AG04450 (cell line): ENCODE results near the gene PXK. TPM values are rescaled to one million over a fixed set of nuclear protein-coding genes. Genes with fewer than 3 reads are reported as not detected.

Experiments used
- CTCF ChIA-PET: fragments of 300-600, 350-600 bp; formaldehyde crosslinking; extraction: SDS; loops from one replicate; lab custom pipeline; 2022; ENCODE audit warnings: antibody characterized with exemption, inconsistent platforms; lab: Charles Lee
- POLR2A ChIA-PET: fragments of 350-600 bp; formaldehyde crosslinking; extraction: SDS; loops from one replicate; lab custom pipeline; 2021; ENCODE audit warnings: antibody characterized with exemption, inconsistent platforms; lab: Yijun Ruan, JAX
- DNase-seq: peaks from one replicate; pipeline ENCODE4 v3.0.0-alpha.2; 2011; ENCODE audit warnings: low read depth, low spot score
- H3K27ac ChIP-seq: one replicate; pipeline ENCODE4 v1.5.1; 2012; ENCODE audit warnings: low read depth, low read length, control low read depth
- H3K27me3 ChIP-seq: one replicate; pipeline ENCODE4 v1.6.0; 2012; ENCODE audit warnings: low read length; ENCODE audit not compliant: control insufficient read depth, insufficient read depth
- H3K4me3 ChIP-seq: 2 replicates; pipeline ENCODE4 v1.5.1; 2011; ENCODE audit warnings: mild to moderate bottlenecking, low read depth, low read length, control low read depth
- H3K9me3 ChIP-seq: 2 replicates; pipeline ENCODE4 v1.5.1; 2012; ENCODE audit warnings: low read length; ENCODE audit not compliant: control insufficient read depth, insufficient read depth
- polyA plus RNA-seq: library from polyadenylated mRNA; depleted of rRNA; stranded (reverse); fragments of >200 nt; gene quantifications from 2 replicates; pipeline ENCODE4 v1.2.3, GENCODE V29; 2011
- TF ChIP-seq, protein P1 (sequence below): IDR thresholded peaks from 2 replicates; pipeline ENCODE4 v1.5.1; 2011; ENCODE audit warnings: low read depth, low read length, control low read depth, inconsistent platforms

The PXK gene
- polyA plus RNA-seq, 1 experiment, result 70.3 TPM

DNA sequence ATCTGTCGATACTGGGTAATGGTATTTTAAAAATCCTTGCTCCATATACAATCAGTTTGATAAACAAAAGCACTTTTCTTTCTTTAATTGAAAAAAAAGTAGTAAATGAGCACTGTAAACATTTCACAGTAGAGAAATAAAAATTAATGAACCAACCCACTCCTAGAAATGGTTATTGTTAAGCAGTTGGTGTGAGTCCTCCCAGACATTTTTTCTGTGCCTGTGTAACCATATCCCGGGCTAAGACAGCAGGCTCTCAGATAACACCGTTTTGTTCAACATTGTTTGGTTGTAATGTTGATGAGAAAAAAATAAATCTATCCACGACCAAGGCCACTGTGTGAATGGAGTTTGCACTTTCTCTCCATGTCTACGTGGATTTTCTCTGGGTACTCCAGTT is 42.6 kb downstream of the PXK start:
- ChIA-PET CTCF (interaction anchor here (0.6 kb wide), 1 partner anchor 42 kb away, joined by 15 read pairs; the partner anchor contains the start of gene PXK), POLR2A (no interaction called here)
- TF ChIP-seq, protein P1, sequence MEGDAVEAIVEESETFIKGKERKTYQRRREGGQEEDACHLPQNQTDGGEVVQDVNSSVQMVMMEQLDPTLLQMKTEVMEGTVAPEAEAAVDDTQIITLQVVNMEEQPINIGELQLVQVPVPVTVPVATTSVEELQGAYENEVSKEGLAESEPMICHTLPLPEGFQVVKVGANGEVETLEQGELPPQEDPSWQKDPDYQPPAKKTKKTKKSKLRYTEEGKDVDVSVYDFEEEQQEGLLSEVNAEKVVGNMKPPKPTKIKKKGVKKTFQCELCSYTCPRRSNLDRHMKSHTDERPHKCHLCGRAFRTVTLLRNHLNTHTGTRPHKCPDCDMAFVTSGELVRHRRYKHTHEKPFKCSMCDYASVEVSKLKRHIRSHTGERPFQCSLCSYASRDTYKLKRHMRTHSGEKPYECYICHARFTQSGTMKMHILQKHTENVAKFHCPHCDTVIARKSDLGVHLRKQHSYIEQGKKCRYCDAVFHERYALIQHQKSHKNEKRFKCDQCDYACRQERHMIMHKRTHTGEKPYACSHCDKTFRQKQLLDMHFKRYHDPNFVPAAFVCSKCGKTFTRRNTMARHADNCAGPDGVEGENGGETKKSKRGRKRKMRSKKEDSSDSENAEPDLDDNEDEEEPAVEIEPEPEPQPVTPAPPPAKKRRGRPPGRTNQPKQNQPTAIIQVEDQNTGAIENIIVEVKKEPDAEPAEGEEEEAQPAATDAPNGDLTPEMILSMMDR, result no peak
- H3K27ac ChIP-seq, result no peak overlapping the region
- H3K9me3 ChIP-seq, result no peaks in the 10 kb centered on the region
- no peak for DNase-seq
- no peak overlapping the region for H3K4me3 ChIP-seq
- H3K27me3 ChIP-seq, result no peaks in the 10 kb centered on the region

DNA sequence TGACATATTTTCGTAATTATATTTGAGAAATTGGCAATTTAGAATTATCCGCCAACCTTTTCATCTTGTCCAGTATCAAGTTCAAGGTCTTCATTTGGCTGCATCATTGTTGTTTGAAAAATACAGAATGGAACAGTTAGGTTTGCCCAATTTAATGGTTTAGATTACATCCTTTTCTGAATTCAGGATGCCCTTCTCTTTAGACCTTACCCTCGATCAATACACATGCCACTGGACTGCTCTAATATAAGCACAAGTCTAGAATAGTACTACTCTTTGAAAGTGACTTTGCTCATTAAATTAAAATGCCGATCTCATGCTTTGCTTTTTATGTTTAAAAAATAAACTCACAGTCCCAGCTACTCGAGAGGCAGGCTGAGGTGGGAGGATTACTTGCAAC is 44.5 kb downstream of the PXK start:
- Histone ChIP-seq H3K27ac (no peak overlapping the region), H3K9me3 (no peaks in the 10 kb centered on the region), H3K27me3 (no peaks in the 10 kb centered on the region), H3K4me3 (no peak overlapping the region)
- POLR2A ChIA-PET, result no interaction called here
- TF ChIP-seq, protein P1, result no peak
- DNase-seq, result no peak
- CTCF ChIA-PET, result no interaction called here

- no peaks in the 10 kb centered on the region for H3K9me3 ChIP-seq
- H3K27ac ChIP-seq, result no peak overlapping the region
- no peaks in the 10 kb centered on the region for H3K27me3 ChIP-seq
- DNase-seq, result no peak
- CTCF ChIA-PET, result no interaction called here
- POLR2A ChIA-PET, result no interaction called here
- TF ChIP-seq, protein P1, result no peak
- H3K4me3 ChIP-seq, result no peak overlapping the region
Measured at GRCh38 chr3:58377750-58378149, 45.1 kb downstream of the PXK start.

GRCh38 chr3:58379351-58380073 is 46.8 kb downstream of the PXK start:
- Histone ChIP-seq H3K27ac (no peak overlapping the region), H3K9me3 (no peaks in the 10 kb centered on the region), H3K4me3 (no peak overlapping the region), H3K27me3 (no peaks in the 10 kb centered on the region)
- ChIA-PET CTCF (interaction anchor here (1.2 kb wide), 1 partner anchor 191 kb away, joined by 3 read pairs; no protein-coding TSS in a partner anchor), POLR2A (no interaction called here)
- DNase-seq, result no peak
- TF ChIP-seq, protein P1, result no peak

DNA sequence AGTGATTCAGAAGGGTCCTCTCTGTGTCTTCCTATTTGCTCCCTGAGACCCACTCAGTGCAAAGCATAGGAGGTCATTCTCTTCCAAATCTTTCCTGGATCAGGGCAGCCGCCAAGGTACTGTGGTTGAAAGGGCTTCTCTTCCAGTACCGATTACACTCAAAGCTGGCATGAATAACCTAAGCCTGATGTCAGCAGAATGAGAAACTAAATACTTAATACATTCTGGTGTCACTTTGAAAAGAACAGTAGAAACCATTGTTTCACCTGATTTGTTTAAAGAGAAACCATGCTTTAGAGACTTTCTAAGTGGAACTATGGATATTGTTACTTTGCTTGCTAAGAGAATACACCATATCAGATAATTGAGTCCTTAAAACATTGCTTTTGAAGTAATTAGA is 50.8 kb downstream of the PXK start:
- ChIA-PET CTCF (interaction anchor here (0.8 kb wide), 1 partner anchor 62 kb away, joined by 3 read pairs; no protein-coding TSS in a partner anchor), POLR2A (interaction anchor here (1.1 to 1.7 kb wide), 2 partner anchors 43 to 49 kb away, joined by 4 to 22 read pairs; no protein-coding TSS in a partner anchor)
- TF ChIP-seq, protein P1, result no peak
- Histone ChIP-seq H3K27me3 (no peaks in the 10 kb centered on the region), H3K4me3 (no peak overlapping the region), H3K27ac (peak overlapping the region; percentile 69), H3K9me3 (no peaks in the 10 kb centered on the region)
- no peak for DNase-seq
